GM18526 (cell line): Measurements from ENCODE around the gene IL6ST.

Source experiments
- POLR2A ChIP-seq: IDR thresholded peaks from 3 replicates; pipeline ENCODE4 v1.6.1; 2011; ENCODE audit not compliant: insufficient read length; ENCODE audit errors: extremely low read depth

IL6ST gene

DNA sequence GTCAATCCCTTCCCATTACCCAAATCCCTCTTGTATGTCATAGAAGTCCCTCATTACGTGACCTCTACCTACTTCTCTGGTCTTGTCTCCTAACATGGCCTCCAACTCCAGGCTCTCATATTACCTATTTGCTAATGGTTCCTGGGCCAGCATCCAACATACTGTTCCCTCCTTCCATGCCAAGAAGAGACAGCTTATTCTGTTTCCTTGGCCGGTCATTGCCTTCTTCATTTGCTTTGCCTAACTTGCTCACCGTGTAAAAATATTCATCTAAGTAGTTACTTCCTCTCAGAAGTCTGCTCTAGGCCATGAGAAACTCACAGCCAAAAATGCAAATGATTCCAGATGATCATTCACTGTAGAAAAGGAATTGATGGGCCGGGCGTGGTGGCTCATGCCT lies 8.9 kb upstream of the IL6ST start:
- no peak for TF ChIP-seq POLR2A

- no peak for TF ChIP-seq POLR2A
Measured at GRCh38 chr5:56003179-56003578, 8.4 kb upstream of the IL6ST start.

DNA sequence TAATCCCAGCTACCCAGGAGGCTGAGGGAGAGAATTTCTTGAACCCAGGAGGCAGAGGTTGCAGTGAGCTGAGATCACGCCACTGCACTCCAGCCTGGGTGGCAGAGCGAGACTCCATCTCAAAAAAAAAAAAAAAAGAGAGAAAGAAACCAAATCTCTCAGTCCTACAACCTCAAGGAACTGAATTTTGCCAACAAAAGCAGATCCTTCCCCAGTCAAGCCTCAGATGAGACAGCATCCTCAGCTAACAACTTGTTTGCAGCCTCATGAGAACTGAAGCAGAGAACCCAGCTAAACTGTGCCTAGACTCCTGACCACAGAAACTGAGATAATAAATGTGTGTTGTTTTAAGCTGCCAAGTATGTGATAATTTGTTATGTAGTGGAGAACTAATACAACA lies 7.5 kb upstream of the IL6ST start:
- no peak for TF ChIP-seq POLR2A

DNA sequence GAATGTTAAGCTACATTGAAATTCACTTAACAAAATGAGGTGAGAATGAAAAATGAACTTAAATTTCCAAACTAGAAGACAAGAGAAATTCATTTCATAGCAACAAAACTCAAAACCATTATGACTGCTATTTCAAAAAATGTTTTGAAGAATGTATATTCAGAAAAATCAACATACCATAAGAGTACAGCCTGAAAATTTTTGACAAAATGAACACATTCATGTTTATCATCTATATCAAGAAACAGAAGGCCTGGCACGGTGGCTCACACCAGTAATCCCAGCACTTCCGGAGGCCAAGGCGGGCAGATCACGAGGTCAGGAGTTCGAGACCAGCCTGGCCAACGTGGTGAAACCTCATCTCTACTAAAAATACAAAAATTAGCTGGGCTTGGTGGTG lies 4.2 kb upstream of the IL6ST start:
- TF ChIP-seq POLR2A = no peak

DNA sequence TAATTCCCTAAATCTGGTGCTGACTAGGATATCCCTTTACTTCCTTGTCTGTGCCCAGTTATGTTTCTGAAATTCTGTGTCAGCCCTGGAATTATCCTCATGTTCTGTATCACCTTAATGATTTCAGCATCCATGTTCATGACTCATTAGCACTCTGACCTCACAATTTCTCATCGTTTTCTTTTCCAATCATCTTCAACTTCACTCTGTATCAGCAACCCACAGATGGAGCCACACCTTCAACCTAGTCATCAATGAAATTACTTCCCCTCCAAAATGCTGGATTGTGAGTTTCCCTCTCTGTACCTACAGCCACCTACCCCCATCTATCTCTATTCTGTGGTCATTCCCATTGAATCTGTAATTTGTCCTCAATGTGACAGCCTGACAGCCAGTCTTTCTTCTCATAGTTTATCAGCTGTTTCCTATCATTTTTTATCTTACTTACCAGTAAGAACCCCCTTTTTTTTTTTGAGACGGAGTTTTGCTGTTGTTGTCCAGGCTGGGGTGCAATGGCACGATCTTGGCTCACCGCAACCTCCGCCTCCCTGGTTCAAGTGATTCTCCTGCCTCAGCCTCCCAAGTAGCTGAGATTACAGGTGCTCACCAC lies 3.1 kb upstream of the IL6ST start:
- TF ChIP-seq POLR2A = no peak

GRCh38 chr5:55994998-55995914 lies 493 bp upstream of the IL6ST start:
- TF ChIP-seq POLR2A = peak; percentile 68

- no peak for TF ChIP-seq POLR2A
Measured at GRCh38 chr5:55993731-55994494, 850 bp downstream of the IL6ST start.

- no peak for TF ChIP-seq POLR2A
Measured at GRCh38 chr5:55993013-55993412, 1.8 kb downstream of the IL6ST start.

- no peak for TF ChIP-seq POLR2A
Measured at GRCh38 chr5:55991768-55992486, 2.8 kb downstream of the IL6ST start.

DNA sequence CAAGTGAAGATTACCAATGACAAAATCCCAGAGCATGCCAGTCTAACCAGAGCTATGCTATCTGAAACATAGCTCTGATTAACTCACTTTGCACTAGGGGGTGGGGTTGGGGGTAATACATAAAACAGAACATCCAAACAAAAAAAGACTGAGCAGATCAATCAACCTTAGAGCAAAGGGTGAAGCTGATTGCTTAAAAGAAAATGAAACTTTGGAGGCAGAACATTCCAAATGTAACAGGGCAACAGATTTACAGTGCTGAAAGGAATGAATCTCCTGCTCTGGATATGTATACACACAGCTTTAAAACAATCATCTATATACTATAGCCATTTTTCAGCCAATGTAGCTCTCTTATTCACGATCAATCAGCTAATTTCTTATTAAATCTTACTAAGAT lies 4.9 kb downstream of the IL6ST start:
- no peak for TF ChIP-seq POLR2A

- no peak for TF ChIP-seq POLR2A
Measured at GRCh38 chr5:55988979-55989638, 5.7 kb downstream of the IL6ST start.

- TF ChIP-seq POLR2A = no peak
Measured at GRCh38 chr5:55986931-55987330, 7.8 kb downstream of the IL6ST start.

GRCh38 chr5:55985181-55985580 lies 9.6 kb downstream of the IL6ST start:
- no peak for TF ChIP-seq POLR2A

DNA sequence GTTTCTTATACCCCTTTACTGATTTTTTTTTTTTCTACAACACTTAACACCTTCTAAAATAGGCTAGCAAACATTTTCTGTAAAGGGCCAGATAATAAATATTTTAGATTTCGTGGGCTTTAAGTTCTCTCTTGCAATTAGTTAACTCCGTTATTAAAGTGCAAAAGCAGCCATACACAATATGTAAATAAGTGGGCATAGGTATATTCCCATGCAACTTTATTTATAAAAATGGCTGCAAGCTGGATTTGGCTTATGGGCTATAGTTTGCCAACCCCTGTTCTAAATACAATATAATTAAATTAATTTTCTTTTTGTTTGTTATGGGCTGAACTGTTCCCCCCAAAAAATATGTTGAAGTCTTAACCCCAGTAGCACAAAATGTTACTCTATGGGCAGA lies 10.8 kb downstream of the IL6ST start:
- TF ChIP-seq POLR2A = no peak

DNA sequence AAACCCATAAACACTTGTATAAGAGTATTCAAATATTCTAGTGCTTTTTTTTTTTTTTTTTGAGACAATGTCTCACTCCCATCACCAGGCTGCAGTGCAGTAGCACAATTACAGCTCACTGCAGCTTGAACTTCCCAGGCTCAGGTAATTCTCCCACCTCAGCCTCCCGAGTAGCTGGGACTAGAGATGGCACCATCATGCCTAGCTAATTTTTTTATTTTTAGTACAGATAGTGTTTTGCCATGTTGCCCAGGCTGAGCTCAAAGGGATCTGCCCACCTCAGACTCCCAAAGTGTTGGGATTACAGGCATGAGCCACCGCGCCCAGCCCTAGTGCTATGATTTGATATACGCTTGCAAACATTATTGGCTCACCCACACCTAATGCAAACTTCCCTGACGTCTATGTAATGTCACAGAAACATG lies 11.8 kb downstream of the IL6ST start:
- no peak for TF ChIP-seq POLR2A
